Esophagus squamous epithelium (tissue), 5 donors: ENCODE data around the gene GPBP1. TPM values are rescaled to one million over a fixed set of nuclear protein-coding genes. Genes with fewer than 3 reads are reported as not detected.

ENCODE experiments used
- DNase-seq: peaks from one replicate; lab custom pipeline; 2025; lab: John Stamatoyannopoulos, UW
- H3K27ac ChIP-seq, 4 donors: fragments of 200-600 bp; sonication (generic); one replicate each; pipeline ENCODE4 v1.5.1; 2016 to 2019; ENCODE audit warnings: mild to moderate bottlenecking in 1 of 4
- H3K27me3 ChIP-seq, 4 donors: fragments of 200-600 bp; sonication (generic); 1 replicate in 3 of 4; 2 replicates in 1 of 4; pipeline versions ENCODE4 v1.5.1 to v1.6.0; 2017 to 2021; ENCODE audit warnings: antibody characterized with exemption in 1 of 4
- H3K36me3 ChIP-seq, 3 donors: fragments of 200-600 bp; sonication (generic); one replicate each; pipeline ENCODE4 v1.5.1; 2016 to 2019
- H3K4me1 ChIP-seq, 3 donors: fragments of 200-600 bp; sonication (generic); one replicate each; pipeline ENCODE4 v1.5.1; 2017 to 2019
- H3K4me3 ChIP-seq, 4 donors: fragments of 200-600 bp; sonication (generic); 1 replicate in 3 of 4; 2 replicates in 1 of 4; pipeline ENCODE4 v1.5.1; 2016 to 2019; ENCODE audit warnings: mild to moderate bottlenecking in 2 of 4, moderate library complexity in 1 of 4
- H3K9me3 ChIP-seq, 3 donors: fragments of 200-600 bp; sonication (generic); one replicate each; pipeline ENCODE4 v1.5.1; 2016 to 2019
- POLR2A ChIP-seq, 4 donors: fragments of 450-650 bp; IDR thresholded peaks; one replicate each; pipeline ENCODE4 v1.6.1; 2017; ENCODE audit warnings: antibody characterized with exemption in 4 of 4, mild to moderate bottlenecking in 4 of 4, moderate library complexity in 3 of 4
- WGBS, 2 donors: methylation state at CpG; one replicate each; pipeline ENCODE4 v1.1.5; 2018; 5-methylcytosine and 5-hydroxymethylcytosine counted together
- intact Hi-C: fragments of 100-400 bp; cut with DNase I; formaldehyde crosslinking; loops from one replicate; pipeline ENCODE4 v1.15.0; 2022
- total RNA-seq, 4 donors: library from RNA; depleted of rRNA; stranded (reverse); fragments of >200 nt; gene quantifications; one replicate each; pipeline ENCODE4 v1.1.0, GENCODE V29; 2016
- TF ChIP-seq, protein P1 (sequence below), 6 experiments: fragments of 450-650 bp in 4 of 6; fragments of 200-600 bp in 2 of 6; sonication (generic) in 2 of 6; IDR thresholded peaks; one replicate each; pipeline ENCODE4 v1.5.1; 2016 to 2019; ENCODE audit warnings: antibody characterized with exemption in 6 of 6, mild to moderate bottlenecking in 4 of 6, moderate library complexity in 4 of 6
- donor health status: DM: yes; HTN: yes; CAD: no.

The GPBP1 gene
- total RNA-seq, 4 donors from 2014 or later, result 27.4 to 64.3 (median 43.2) TPM

GRCh38 chr5:57152316-57152715, 21.5 kb upstream of the GPBP1 start:
- Histone ChIP-seq H3K27me3 (no peaks in the 10 kb centered on the region), H3K27ac (no peak overlapping the region), H3K36me3 (no peaks in the 10 kb centered on the region), H3K9me3 (peaks cover 0 to 3% (median 3%) of the 10 kb centered on the region in 3 donors), H3K4me1 (no peaks in the 10 kb centered on the region), H3K4me3 (no peak overlapping the region)
- no peak for DNase-seq
- TF ChIP-seq, protein P1, sequence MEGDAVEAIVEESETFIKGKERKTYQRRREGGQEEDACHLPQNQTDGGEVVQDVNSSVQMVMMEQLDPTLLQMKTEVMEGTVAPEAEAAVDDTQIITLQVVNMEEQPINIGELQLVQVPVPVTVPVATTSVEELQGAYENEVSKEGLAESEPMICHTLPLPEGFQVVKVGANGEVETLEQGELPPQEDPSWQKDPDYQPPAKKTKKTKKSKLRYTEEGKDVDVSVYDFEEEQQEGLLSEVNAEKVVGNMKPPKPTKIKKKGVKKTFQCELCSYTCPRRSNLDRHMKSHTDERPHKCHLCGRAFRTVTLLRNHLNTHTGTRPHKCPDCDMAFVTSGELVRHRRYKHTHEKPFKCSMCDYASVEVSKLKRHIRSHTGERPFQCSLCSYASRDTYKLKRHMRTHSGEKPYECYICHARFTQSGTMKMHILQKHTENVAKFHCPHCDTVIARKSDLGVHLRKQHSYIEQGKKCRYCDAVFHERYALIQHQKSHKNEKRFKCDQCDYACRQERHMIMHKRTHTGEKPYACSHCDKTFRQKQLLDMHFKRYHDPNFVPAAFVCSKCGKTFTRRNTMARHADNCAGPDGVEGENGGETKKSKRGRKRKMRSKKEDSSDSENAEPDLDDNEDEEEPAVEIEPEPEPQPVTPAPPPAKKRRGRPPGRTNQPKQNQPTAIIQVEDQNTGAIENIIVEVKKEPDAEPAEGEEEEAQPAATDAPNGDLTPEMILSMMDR (IDR thresholded peaks at IDR 0.05), result no peak
- TF ChIP-seq POLR2A (IDR thresholded peaks at IDR 0.05), result no peak
- intact Hi-C loops, result no loop called here
- WGBS, 2 donors, result 82 to 93% methylated on average over 4 of the region's 4 CpGs

DNA sequence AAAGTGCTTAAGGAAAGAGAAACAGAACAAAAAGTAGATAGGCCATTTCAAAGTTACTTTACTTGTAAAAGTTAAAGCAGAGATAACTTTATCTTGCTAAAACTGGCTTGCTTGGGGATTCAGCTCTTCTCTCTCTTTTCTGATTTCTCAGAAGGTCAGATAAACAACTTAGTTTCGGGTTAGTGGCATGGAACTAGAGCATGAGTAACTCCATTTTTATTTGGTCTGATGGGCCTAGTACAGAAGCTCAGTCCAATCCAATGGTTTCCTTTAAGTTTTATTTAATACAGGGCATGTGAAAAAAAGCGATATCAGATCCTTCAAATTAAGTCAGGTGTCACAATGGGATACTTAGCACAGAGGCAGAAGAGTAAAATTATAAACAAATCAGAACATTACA, 18.8 kb upstream of the GPBP1 start:
- TF ChIP-seq, protein P1 (IDR thresholded peaks at IDR 0.05), result no peak
- TF ChIP-seq POLR2A (IDR thresholded peaks at IDR 0.05), result no peak
- Histone ChIP-seq H3K27me3 (no peaks in the 10 kb centered on the region), H3K36me3 (no peaks in the 10 kb centered on the region), H3K4me3 (no peak overlapping the region), H3K4me1 (no peaks in the 10 kb centered on the region), H3K9me3 (peaks cover 0 to 14% (median 12%) of the 10 kb centered on the region in 3 donors), H3K27ac (no peak overlapping the region)
- WGBS, 2 donors, result 50 to 61% methylated on average over 2 of the region's 2 CpGs
- DNase-seq, result no peak
- intact Hi-C loops, result no loop called here

DNA sequence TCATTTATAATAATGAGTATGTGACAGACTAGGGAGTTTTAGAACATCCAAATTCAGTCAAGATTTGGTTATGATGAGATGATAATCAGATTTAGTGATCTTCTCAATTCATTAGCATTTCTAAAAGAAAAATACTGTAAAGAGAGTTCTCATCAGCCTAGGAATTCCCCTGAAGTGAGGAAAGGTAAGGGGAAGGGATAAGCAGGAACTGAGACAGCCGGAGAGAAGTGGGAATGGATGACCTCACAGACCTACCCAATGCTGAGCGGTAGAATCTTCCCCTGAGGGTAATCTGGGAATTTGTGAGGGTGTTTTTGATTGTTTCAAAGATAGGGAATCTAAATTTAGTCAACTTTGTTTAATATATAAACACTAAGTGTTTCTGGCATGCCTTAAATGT, 16.7 kb upstream of the GPBP1 start:
- intact Hi-C loops, result no loop called here
- H3K36me3 ChIP-seq, result no peaks in the 10 kb centered on the region

DNA sequence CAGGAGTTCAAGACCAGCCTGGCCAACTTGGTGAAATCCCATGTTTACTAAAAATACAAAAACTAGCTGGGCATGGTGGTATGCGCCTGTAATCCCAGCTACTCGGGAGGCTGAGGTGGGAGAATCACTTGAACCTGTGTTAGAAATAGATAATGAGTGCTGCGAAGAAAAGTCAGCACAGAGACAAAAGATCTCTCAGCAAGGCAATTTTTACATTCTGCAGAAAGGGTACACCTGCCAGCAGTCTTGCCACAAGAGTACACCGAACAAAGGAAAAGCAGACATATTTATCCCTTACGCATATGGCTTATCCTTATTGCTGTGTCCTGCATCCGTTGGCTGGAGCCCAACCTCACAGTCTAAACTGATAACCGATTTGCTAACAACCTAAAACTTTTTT, 16.2 kb upstream of the GPBP1 start:
- TF ChIP-seq, protein P1 (IDR thresholded peaks at IDR 0.05), result no peak
- TF ChIP-seq POLR2A (IDR thresholded peaks at IDR 0.05), result no peak
- DNase-seq, result no peak
- Histone ChIP-seq H3K27me3 (no peaks in the 10 kb centered on the region), H3K9me3 (peaks cover 0 to 14% (median 12%) of the 10 kb centered on the region in 3 donors), H3K27ac (no peak overlapping the region), H3K36me3 (no peaks in the 10 kb centered on the region), H3K4me1 (no peaks in the 10 kb centered on the region), H3K4me3 (no peak overlapping the region)
- intact Hi-C loops, result no loop called here
- WGBS, 2 donors, result 90 to 92% methylated on average over 7 of the region's 7 CpGs

More for the DNA sequence above, 16.7 kb upstream of the GPBP1 start:
- TF ChIP-seq, protein P1 (IDR thresholded peaks at IDR 0.05), result no peak
- no peak for TF ChIP-seq POLR2A (IDR thresholded peaks at IDR 0.05)
- no peak for DNase-seq
- Histone ChIP-seq H3K4me3 (no peak overlapping the region), H3K9me3 (peaks cover 0 to 14% (median 12%) of the 10 kb centered on the region in 3 donors), H3K4me1 (no peaks in the 10 kb centered on the region), H3K27me3 (no peaks in the 10 kb centered on the region), H3K27ac (no peak overlapping the region)
- 49 to 57% methylated on average over 2 of the region's 2 CpGs for WGBS, 2 donors

DNA sequence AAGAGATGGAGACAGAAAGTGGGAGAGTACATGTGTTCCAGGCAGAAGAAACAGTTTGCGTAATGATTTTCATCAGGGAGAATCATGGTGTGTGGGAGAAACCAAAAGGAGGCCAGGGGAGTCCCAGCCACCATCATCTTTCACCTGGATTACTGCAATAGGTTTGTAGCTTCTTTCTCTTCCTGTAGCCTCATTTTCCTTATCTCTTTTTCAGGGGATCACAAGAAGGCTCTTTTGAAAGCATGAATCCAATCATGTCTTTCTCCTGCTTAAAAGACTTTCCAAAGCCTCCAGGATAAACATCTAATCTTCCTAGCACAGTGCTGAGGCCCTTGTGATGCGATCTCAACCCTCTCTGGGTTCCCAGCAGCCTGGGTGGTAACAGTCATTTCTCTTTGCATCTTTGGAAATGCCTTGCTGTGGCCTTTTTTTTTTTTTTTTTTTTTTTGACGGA, 10.3 kb upstream of the GPBP1 start:
- no peaks in the 10 kb centered on the region for H3K36me3 ChIP-seq
- no peak overlapping the region for H3K4me3 ChIP-seq
- TF ChIP-seq POLR2A (IDR thresholded peaks at IDR 0.05), result no peak
- TF ChIP-seq, protein P1 (IDR thresholded peaks at IDR 0.05), result no peak
- 83 to 88% methylated on average over 3 of the region's 3 CpGs for WGBS, 2 donors
- H3K9me3 ChIP-seq, result peaks cover 0 to under 1% (median 0%) of the 10 kb centered on the region in 3 donors
- H3K27ac ChIP-seq, result no peak overlapping the region
- no peaks in the 10 kb centered on the region for H3K27me3 ChIP-seq
- DNase-seq, result no peak
- intact Hi-C loops, result no loop called here
- no peaks in the 10 kb centered on the region for H3K4me1 ChIP-seq
